ENCODE data around the gene TESK2.
"Not testable (repeated sequence)": the region's sequence is repeated elsewhere in the genome, so short reads cannot be mapped to it uniquely, and the experiment has no call there.

TESK2 gene

GRCh38 chr1:45490626-45491486 is at the start of gene TESK2:
TESK2 (minus strand) TSS chr1:45491163; CDS start chr1:45457785, 33,378 bp downstream.
- DNase-seq = peak; percentile 95

GRCh38 chr1:45536886-45537285 is 45.9 kb upstream of the TESK2 start:
- no peak for DNase-seq

GRCh38 chr1:45535988-45536766 is 45.2 kb upstream of the TESK2 start:
- DNase-seq = no peak

- no peak for DNase-seq
These were observed 40.9 kb upstream of the TESK2 start for GRCh38 chr1:45531873-45532272.

- DNase-seq = no peak
These were observed 39.7 kb upstream of the TESK2 start for GRCh38 chr1:45530632-45531135.

GRCh38 chr1:45526135-45526644 is 35.2 kb upstream of the TESK2 start:
- no peak for DNase-seq

GRCh38 chr1:45523975-45524374 is 33.0 kb upstream of the TESK2 start:
- DNase-seq = not testable (repeated sequence)

GRCh38 chr1:45523516-45523915 is 32.6 kb upstream of the TESK2 start:
- DNase-seq = not testable (repeated sequence)

- no peak for DNase-seq
These were observed 31.6 kb upstream of the TESK2 start for GRCh38 chr1:45522324-45523104.

- DNase-seq = peak; percentile 97
These were observed 30.7 kb upstream of the TESK2 start, which contains the start of gene PRDX1 for GRCh38 chr1:45521413-45522323. PRDX1 (minus strand) TSS chr1:45521884; CDS start chr1:45519043, 2,841 bp downstream.

GRCh38 chr1:45519774-45520173 is 28.8 kb upstream of the TESK2 start:
- DNase-seq = not testable (repeated sequence)

GRCh38 chr1:45518910-45519309 is 27.9 kb upstream of the TESK2 start:
- no peak for DNase-seq

GRCh38 chr1:45518366-45518765 is 27.4 kb upstream of the TESK2 start:
- DNase-seq = not testable (repeated sequence)

GRCh38 chr1:45516465-45516864 is 25.5 kb upstream of the TESK2 start:
- no peak for DNase-seq

- DNase-seq = no peak
These were observed 25.1 kb upstream of the TESK2 start for GRCh38 chr1:45516036-45516435.

- not testable (repeated sequence) for DNase-seq
These were observed 22.7 kb upstream of the TESK2 start for GRCh38 chr1:45513532-45514260.

GRCh38 chr1:45512641-45513054 is 21.7 kb upstream of the TESK2 start:
- DNase-seq = peak; percentile 60

- no peak for DNase-seq
These were observed 20.1 kb upstream of the TESK2 start for GRCh38 chr1:45510972-45511527.

- no peak for DNase-seq
These were observed 19.3 kb upstream of the TESK2 start for GRCh38 chr1:45510036-45510971.
